ENCODE measurements around the gene NDC1. TPM values are rescaled to one million over a fixed set of nuclear protein-coding genes. Genes with fewer than 3 reads are reported as not detected.

The NDC1 gene
- polyA plus RNA-seq, 1 of the 3 experiments (the other 2 are of a cell fraction) = 11.5 TPM

DNA sequence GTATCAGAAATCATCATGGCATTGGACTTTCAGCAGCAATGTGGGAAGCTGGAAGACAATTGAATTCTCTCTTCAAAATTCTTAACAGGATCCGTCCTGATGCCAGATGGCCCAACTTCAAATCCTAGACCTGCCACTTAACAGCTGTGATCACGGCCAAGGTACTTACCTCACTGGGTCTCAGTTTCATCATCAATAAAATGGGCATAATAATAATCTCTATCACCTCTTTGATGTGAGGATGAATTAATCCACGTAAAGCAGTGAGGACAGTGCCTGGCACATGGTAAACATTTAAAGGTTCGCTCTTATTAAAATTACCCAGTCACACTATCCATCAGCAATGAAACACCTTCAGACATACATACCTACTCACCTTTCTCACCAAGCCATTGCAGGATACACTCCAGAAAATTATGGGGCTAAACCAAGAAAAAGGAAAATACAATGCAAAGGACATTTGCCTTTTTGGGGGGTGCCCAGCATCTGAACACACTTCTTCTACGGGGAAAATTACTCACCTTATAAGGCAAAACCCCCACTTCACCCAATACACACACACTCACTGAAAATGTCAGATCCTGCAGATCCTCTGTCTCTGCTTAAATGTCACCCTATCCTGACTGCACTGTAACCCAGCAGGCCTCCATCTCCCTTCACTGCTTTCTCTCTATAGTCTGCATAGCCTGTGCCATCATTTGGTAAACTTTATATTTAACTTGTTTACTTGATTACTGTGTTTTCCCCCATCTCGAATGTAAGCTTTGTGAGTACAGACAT is 120.9 kb downstream of the NDC1 start:
- WGBS (ENCODE audit: low lambda C conversion rate) = 51% methylated on average over 6 of the region's 6 CpGs
- no peaks in the 10 kb centered on the region for H3K9me2 ChIP-seq
- no peak for DNase-seq
- no peak overlapping the region for H3K4me2 ChIP-seq
- H2AFZ ChIP-seq (ENCODE audit: low read depth) = no peak overlapping the region
- no peaks in the 10 kb centered on the region for H3K36me3 ChIP-seq (replicated peaks in 1 of 2; ENCODE audit: control insufficient read depth in 1 of 2, insufficient read depth in 2 of 2, low read length in 1 of 2)
- no peaks in the 10 kb centered on the region for H3K79me2 ChIP-seq (ENCODE audit: insufficient read depth)
- no peak overlapping the region for H3K9ac ChIP-seq
- no peaks in the 10 kb centered on the region for H3K27me3 ChIP-seq (ENCODE audit: insufficient read depth)
- H3K27ac ChIP-seq (ENCODE audit: low read depth in 2 of 2, low read length in 1 of 2) = no peak overlapping the region
- H3K4me1 ChIP-seq (ENCODE audit: control insufficient read depth in 1 of 2, insufficient read depth in 2 of 2, low read depth in 1 of 2, low read length in 1 of 2) = no peaks in the 10 kb centered on the region
- ChIA-PET POLR2A (no interaction called here), CTCF (interaction anchor here (0.8 to 2.2 kb wide), 5 partner anchors 9 to 37 kb away, joined by 3 to 7 read pairs (median 3); no protein-coding TSS in a partner anchor)
- H4K20me1 ChIP-seq (ENCODE audit: insufficient read depth) = no peaks in the 10 kb centered on the region
- H3K4me3 ChIP-seq (ENCODE audit: low read depth in 2 of 2, low read length in 1 of 2) = no peak overlapping the region
- TF ChIP-seq, protein P1, sequence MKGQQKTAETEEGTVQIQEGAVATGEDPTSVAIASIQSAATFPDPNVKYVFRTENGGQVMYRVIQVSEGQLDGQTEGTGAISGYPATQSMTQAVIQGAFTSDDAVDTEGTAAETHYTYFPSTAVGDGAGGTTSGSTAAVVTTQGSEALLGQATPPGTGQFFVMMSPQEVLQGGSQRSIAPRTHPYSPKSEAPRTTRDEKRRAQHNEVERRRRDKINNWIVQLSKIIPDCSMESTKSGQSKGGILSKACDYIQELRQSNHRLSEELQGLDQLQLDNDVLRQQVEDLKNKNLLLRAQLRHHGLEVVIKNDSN (IDR thresholded peaks at IDR 0.05; ENCODE audit: borderline replicate concordance, low read depth) = no peak
- no peak for TF ChIP-seq JUND (IDR thresholded peaks at IDR 0.05)
- TF ChIP-seq, protein P2, sequence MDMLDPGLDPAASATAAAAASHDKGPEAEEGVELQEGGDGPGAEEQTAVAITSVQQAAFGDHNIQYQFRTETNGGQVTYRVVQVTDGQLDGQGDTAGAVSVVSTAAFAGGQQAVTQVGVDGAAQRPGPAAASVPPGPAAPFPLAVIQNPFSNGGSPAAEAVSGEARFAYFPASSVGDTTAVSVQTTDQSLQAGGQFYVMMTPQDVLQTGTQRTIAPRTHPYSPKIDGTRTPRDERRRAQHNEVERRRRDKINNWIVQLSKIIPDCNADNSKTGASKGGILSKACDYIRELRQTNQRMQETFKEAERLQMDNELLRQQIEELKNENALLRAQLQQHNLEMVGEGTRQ (IDR thresholded peaks at IDR 0.05; ENCODE audit: borderline replicate concordance, low read depth, low read length) = no peak
- no peak for TF ChIP-seq RCOR1 (IDR thresholded peaks at IDR 0.05; ENCODE audit: low read length)
- TF ChIP-seq EZH2phosphoT487 (IDR thresholded peaks at IDR 0.05; ENCODE audit: borderline replicate concordance, low read depth) = no peak
- no peak for TF ChIP-seq FOXJ3 (CRISPR knock-in tag; IDR thresholded peaks at IDR 0.05)
- no peak for TF ChIP-seq CTCF (IDR thresholded peaks at IDR 0.05)
- TF ChIP-seq MXI1 (IDR thresholded peaks at IDR 0.05; ENCODE audit: low read depth, low read length) = no peak
- no peak for TF ChIP-seq GATA2 (CRISPR knock-in tag; IDR thresholded peaks at IDR 0.05)
- no peaks in the 10 kb centered on the region for H3F3A ChIP-seq (replicated peaks; ENCODE audit: insufficient read depth)
- H3K9me3 ChIP-seq = no peaks in the 10 kb centered on the region

- H3K27ac ChIP-seq (ENCODE audit: low read depth in 2 of 2, low read length in 1 of 2) = no peak overlapping the region
- TF ChIP-seq JUND (IDR thresholded peaks at IDR 0.05) = no peak
- no peak for TF ChIP-seq POLR2AphosphoS5 (IDR thresholded peaks at IDR 0.05; ENCODE audit: low read depth, low read length)
- no peak for TF ChIP-seq FOSL2 (IDR thresholded peaks at IDR 0.05; ENCODE audit: borderline replicate concordance, low read depth)
- TF ChIP-seq GATA2 (CRISPR knock-in tag; IDR thresholded peaks at IDR 0.05) = no peak
- TF ChIP-seq SMC3 (IDR thresholded peaks at IDR 0.05; ENCODE audit: low read depth, low read length) = no peak
- no peak for TF ChIP-seq MEF2A (IDR thresholded peaks at IDR 0.05; ENCODE audit: borderline replicate concordance, low read depth)
- no peak for TF ChIP-seq RCOR1 (IDR thresholded peaks at IDR 0.05; ENCODE audit: low read length)
- TF ChIP-seq ELF1 (IDR thresholded peaks at IDR 0.05) = no peak
- TF ChIP-seq YY1 (IDR thresholded peaks at IDR 0.05; ENCODE audit: low read depth) = no peak
- TF ChIP-seq NFIC (IDR thresholded peaks at IDR 0.05; ENCODE audit: borderline replicate concordance) = no peak
- no peak for TF ChIP-seq NRF1 (IDR thresholded peaks at IDR 0.05; ENCODE audit: low read depth, low read length)
- TF ChIP-seq TAF1 (IDR thresholded peaks at IDR 0.05; ENCODE audit: borderline replicate concordance, low read depth, low read length) = no peak
- no peak for TF ChIP-seq CHD2 (IDR thresholded peaks at IDR 0.05; ENCODE audit: low read length, partially characterized antibody)
- H3K9me2 ChIP-seq = no peaks in the 10 kb centered on the region
- H3K4me1 ChIP-seq (ENCODE audit: control insufficient read depth in 1 of 2, insufficient read depth in 2 of 2, low read depth in 1 of 2, low read length in 1 of 2) = no peaks in the 10 kb centered on the region
- H3K27me3 ChIP-seq (ENCODE audit: insufficient read depth) = no peaks in the 10 kb centered on the region
- no peaks in the 10 kb centered on the region for H3K36me3 ChIP-seq (replicated peaks in 1 of 2; ENCODE audit: control insufficient read depth in 1 of 2, insufficient read depth in 2 of 2, low read length in 1 of 2)
- no peak overlapping the region for H3K4me2 ChIP-seq
- no peaks in the 10 kb centered on the region for H3K79me2 ChIP-seq (ENCODE audit: insufficient read depth)
- no peaks in the 10 kb centered on the region for H3F3A ChIP-seq (replicated peaks; ENCODE audit: insufficient read depth)
- 81% methylated on average over 5 of the region's 5 CpGs for WGBS (ENCODE audit: low lambda C conversion rate)
- no peak for DNase-seq
- no peak overlapping the region for H2AFZ ChIP-seq (ENCODE audit: low read depth)
- H4K20me1 ChIP-seq (ENCODE audit: insufficient read depth) = no peaks in the 10 kb centered on the region
- no peak overlapping the region for H3K4me3 ChIP-seq (ENCODE audit: low read depth in 2 of 2, low read length in 1 of 2)
- CTCF ChIA-PET = interaction anchor here (0.5 to 2.2 kb wide), 22 partner anchors 8 to 254 kb away, joined by 3 to 13 read pairs (median 3); partner anchors contain the start of gene GLIS1
- H3K9me3 ChIP-seq = no peaks in the 10 kb centered on the region
- POLR2A ChIA-PET = no interaction called here
- no peak overlapping the region for H3K9ac ChIP-seq
These were observed 121.9 kb downstream of the NDC1 start for GRCh38 chr1:53716150-53716549.

Data from SK-N-SH (cell line).